Astrocyte of the hippocampus (primary cell): ENCODE results near the gene DOK4.

Experiments used
- DNase-seq: peaks from one replicate; pipeline ENCODE4 v3.0.0; 2011; ENCODE audit warnings: low read depth, low spot score

The DOK4 gene

DNA sequence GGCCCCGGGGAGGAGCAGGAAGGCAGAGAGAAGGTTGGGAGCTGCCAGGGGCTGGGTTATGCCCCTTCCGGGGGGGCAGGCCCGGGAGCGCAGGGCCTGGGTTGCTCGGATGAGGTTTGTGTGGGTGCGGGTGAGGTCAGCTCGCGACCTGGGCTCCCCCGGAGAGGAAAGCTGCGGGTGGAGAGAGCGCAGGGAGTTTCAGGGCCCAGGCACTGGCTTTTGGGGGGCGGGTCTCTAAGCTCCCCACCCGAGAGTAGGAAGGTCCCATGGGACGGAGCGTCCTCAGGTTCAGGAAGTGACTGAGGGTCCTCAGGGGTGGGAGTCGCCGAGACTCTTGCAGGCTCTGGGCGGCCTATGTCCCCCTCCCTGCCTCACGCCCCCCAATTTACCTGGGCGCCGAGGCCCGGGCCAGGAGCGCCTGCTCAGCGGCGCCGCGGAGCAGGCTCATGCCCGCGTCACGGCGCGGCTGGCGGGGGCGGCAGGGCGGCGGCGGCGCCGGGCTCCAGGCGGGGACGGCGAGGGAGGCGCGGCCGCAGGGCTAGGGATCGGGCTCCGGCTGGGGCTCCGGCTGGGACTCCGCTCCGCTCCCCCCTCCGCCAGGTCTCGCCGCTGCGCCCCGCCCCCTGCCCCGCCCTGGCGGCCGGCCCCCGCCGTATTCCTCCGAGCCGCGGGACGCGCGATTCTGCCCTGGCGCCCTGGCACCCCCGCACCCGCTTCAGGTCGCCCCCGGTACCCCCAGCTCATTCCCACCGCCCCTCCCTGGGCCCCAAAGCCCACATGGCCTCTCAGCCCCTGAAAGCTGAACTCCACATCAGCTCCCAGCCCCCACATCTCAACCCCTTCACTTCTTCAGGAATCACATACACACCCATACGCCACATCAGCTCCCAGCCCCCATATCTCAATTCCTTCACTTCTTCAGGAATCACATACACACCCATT is at the start of gene DOK4:
DOK4 (minus strand) TSS at position 578 of the 942 bp plus-strand sequence. CDS start 6,986 bp downstream, outside the sequence.
- peak; percentile 90 for DNase-seq

DNA sequence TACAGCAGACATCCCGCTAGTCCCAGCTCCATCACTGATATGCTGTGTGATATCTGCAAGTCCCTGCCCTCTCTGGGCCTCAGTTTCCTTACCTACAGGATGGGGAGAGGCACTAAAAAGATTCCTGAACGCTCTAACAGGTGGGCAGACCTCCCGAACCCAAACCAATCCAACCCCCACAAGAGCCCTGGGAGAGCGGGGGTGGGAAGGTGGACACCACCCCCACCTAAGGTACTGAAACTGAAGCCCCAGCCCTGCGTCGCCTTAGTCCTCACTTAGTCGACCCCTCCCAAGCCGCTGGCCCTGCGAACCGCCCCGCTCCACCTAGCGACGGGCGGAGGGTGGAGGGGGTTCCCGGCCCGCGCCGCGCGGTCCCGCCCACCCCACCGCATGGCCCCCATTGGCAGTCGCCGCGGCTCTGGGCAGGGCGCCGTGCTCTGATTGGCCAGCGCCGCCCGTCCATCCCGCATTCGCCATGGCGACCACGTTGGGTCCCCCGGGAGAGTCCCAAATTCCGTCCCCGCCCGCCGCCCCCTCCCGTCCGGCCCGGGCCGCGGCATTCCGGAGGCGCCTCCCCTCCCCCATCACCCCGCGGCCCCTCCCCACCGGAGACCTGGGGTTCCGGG is 49.5 kb upstream of the DOK4 start:
- DNase-seq: peak; percentile 98

DNA sequence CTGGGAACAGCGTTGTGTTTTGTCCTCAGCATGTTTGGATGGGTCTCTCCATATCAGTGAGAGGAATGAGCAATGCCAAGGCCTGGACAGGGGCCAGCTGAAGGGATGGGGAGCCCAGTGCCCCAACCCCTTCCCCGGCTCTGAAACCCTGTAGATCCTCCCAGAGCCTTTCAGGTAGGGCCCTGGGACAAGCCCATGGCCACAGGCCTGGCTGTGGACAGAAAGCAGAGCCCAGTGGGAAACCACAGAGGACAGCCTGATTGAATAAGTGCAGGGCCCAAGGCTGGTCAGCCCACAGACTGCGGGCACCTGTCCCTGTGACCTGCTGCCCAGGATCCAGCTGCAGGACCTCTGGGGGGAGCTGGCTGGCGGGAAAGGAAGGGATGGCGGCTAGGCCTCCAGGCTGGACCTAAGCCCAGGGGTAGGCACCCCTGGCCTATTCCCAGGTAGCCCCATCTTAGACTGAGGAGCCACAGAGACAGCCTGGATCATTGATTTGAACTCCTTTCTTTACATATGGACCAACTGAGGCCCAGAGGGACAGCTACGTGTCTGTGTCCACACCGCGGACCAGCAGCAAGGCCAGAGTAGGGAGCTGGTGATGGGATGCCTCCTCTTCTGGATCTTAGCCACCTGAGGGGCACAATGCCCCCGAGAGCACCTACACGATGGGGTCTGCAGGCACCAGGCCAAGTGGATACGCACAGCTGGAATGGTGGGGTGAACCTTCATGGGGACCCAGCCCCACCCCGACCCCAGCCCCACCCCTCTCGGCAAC is 48.8 kb upstream of the DOK4 start:
- no peak for DNase-seq

DNA sequence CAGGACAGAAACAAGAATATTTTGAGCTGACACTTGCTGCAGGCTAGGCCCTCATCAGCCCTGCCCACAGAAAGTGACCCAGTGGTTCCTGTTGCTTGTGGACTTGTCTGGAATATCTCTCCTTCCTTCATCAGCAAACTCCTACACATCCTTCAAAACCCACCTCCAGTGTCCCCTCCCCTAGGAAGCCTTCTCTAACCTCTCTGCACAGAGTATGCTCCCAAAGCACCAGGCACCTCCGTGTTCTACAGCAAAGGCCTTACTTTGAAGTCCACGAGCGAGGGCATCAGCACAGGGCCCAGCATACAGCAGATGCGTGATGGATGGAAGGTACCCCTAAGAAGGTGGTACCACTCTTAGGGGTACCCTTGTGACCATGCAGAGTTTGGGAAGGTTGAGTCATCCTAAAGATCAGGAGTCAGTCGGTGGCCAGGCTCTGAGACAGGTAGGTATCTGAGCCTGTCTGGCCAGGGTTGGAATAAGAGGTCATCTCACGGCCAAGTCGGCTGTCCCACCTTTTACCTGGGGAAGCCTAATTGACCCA is 48.1 kb upstream of the DOK4 start:
- DNase-seq: no peak

DNA sequence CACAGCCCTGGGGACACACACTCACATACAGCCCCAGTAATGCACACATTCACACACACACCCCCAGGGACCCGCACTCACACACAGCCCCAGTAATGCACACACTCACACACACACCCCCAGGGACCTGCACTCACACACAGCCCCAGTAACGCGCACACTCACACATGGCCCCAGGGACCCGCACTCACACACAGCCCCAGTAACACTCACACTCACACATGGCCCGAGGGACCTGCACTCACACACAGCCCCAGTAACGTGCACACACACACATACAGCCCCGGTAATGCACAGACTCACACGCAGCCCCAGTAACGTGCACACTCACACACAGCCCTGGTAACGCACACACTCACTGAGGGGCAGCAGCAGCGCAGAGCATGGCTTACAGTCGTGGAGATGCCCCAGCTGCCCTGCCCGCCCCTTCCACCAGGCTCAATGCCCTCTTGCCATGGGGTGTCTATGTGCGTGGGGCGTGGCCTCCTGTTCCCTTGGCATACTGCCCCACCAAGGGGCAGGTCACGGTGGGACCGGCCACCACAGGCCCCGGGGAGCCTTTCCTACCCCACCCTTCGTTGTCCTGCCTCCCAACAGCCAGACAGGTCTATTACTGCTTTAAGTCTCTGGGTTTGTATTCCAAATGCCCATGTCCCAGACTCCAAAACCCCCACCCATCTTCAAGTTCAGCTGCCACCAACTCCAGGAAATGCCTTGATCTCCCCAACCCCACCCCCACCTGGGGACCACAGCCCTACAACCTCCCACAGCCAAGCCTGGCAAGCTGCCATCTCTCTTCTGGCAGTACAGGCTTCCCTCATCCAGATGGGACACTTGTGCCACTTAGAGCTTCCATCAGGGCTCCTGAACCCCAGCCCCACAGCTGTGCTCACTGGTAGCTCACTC is 47.4 kb upstream of the DOK4 start:
- no peak for DNase-seq

DNA sequence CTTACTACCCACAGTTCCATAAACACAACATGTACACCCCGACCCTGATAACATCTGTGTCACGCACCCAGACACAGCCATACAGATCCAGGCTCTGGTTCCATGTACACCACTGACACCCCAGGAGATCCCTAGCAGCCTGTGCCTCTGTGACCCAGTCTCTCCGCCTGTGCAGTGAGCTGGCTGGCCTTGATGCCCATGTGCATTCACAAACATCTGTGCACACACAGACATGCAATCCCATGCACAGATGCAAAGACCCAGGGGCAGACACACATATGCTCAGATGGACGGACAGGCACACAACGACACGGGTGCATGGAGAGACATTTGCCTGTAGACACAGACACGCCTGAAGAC is 46.0 kb upstream of the DOK4 start:
- DNase-seq: no peak

DNA sequence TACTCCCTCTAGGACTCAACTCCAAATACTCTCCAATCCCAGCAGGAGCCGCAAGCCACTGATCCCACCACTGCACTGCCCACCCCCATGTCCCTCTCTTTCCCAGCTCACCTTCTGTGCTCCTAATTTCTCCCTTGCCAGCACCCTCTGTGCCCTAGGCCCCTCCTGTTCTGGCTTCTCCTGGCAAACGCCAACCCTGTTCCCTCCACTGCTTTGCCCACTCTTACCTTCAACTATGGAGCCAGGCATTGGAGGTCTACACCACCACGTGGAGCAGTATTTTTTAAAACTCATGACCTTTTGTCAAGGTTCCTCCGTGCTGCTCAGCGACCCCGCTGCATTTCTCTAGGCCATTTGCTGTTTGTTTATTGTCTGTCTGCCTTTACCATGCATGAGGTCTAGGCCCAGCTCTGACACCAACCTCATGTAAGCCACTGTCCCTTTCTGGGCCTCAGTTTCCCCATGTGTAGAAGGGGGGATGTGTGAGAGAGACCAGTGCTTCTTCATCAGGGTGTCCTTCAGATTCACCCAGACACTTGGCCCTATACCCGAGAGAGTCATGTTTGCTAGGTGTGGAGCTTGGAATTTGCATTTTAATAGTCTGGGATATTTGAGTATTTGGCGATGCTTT is 45.5 kb upstream of the DOK4 start:
- DNase-seq: no peak

DNA sequence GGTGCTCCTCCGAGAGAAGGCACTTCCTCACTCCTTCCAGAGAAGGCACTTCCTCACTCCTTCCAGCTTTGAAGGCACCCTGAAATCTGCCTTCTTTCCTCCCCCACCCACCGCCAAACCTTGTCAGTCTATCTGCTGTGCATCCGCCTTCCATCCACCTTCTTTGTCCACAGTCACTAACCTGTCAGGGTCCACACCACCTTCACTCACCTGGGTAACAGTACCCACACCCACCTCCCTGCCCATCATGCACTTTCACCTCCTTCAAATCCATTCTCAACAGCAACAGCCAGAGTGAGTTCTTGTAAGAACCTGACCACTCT is 44.9 kb upstream of the DOK4 start:
- no peak for DNase-seq

DNA sequence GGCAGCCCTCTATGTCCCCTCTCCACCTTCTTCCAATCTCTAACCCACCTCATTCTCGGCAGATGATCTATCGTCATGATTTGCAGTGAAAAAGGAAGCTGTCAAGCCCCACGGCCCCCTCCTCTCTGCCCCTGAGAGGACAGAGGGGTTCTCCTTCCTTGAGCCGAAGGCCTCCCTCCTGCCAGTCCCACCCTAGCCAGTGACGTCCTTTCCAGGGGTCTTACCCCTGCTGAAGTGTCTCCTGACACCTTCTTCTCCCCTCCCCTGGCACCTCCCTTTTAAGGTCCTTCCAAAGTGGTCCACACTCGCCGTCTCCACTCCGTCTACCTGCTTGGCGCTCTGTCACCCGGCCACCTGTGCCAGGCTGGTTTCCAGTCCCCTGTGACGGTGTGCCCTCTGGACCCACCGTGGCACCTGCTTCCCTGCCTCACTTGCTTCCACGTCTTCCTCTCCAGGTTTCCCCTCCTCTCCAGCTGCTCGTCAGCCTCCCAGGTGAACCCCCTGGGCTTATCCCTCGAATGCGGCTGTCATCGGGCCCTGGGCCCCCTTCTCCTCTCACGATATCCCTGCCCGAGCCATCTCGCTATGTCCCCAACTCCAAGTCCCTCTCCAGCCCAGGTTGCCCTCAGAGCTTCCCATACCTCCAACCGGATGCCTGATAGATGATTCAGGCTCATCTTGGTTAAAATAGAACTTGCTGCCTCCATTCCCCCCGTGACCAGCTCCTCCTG is 44.4 kb upstream of the DOK4 start:
- DNase-seq: no peak

DNA sequence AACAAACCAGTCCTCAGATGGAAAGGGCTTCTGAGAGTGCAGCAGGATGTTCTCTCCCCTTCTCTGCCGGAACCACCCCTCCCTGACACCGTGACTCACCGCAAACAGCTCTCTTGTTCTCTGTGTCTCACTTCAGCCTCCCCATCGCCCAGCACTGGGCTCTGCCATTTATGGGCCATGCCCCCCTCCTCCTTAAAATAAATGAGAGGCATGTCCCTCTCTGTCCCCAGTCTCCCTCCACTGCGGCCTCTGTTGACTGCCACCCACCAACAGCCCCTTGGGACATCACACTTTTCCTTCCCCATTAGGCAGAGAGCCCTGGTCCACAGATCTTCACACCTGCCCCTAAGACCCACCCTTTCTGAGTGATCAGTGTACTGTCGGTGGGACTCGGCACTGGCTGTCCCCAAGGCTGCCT is 43.8 kb upstream of the DOK4 start:
- peak; percentile 80 for DNase-seq

DNA sequence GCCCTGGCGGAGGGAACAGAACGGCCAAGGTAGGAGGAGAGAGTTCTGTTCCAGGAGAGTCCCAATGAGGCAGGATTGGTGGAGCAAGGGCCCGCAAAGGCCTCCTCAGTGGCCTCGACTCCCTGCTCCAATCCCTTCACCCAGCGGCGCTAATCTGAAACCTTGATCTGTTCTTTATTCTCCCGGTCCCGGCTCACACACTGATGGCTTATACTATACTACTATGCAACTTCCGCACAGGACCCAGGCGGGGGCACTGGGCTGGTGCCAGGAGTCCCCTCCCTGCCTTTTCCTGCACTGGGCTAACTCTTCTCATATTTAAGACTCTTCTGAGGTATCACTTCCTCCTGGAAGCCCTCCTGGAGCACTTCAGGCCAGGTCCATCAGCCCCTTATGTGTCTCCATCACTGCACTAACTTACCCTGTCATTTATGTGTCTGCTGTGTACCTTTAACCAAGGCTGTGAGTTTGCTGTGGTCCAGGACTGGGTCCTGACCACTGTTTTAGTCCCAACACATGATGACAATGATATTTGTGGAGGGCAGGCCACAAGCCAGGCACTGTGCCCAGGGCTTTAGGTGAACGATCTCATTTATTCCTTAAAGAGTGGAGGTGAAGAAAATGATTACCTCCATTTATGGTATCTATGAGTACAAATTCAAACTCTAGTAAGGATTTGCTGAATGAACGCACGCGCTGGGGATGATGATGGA is 43.3 kb upstream of the DOK4 start:
- DNase-seq: no peak

DNA sequence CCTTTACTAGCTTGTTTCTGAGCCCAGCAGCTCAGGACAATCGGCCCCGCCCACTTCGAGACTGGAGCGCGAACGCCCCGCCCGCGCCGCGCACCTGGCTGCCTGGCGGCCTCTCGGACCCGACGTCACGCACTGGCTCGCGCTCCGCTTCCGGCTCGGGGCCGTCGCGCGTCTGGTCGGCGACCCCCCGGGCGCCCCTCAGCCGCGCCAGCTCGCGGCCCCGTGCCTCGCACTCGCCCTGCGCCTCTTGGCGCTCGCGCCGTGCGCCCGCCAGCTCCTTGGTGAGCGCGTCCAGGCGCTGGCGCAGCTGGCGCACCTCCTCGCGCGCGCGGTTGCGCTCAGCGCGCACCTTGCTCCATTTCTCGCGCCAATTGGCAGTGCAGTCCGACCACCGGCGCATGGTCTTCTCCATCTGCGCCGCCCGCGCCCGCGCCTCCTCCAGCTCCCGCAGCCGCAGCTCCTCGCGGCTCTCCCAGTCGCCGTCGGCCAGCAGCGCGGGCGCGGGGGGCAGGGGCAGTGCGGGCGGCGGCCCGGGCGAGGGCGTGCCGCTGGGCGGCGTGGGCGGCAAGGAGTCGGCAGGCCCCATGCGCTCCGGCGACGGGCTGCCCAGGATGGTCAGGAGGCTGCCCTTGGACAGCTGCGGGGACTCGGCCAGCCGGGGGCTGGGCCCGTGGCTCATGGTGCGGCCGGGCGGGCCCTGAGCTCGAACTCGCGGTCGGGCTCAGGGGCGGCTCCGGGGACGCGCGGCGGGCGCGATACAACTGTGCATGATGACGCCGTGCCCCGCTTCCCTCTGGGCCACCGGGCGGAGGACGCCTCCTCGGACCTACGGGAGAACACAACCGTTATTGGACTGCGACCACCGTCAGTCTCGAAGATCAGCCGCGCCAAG is 42.5 kb upstream of the DOK4 start:
- peak; percentile 33 for DNase-seq

DNA sequence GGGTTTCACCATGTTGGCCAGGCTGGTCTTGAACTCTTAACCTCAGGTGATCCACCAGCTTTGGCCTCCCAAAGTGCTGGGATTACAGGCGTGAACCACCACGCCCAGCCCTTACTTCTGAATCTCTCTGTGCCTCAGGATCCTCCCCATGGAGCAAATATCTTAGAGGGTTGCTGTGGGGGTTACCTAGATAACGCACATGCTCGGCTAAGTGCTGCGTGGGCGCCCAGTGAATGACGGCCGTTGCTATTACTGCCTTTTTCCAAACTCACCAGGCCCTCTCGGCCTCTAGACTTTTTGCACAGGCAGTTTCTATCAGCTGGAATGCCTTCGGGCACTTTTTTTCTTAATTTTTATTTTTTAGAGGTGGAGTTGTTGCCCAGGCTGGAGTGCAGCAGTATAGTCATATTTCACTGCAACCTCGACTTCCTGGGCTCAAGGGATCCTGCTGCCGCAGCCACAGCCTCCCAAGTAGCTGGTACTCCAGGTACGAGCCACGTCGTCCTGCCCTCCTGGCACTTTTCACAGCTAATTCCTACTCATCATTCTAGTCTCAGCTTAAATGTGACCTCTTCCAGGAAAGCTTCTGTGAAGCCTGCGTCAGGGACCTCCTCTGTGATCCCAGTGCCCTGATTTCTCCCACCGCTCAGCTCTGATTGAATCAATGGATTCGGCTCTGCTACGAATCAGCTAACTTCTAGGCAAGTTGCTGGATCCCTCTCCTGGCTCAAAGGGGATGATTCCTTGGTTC is 41.5 kb upstream of the DOK4 start:
- DNase-seq: no peak

DNA sequence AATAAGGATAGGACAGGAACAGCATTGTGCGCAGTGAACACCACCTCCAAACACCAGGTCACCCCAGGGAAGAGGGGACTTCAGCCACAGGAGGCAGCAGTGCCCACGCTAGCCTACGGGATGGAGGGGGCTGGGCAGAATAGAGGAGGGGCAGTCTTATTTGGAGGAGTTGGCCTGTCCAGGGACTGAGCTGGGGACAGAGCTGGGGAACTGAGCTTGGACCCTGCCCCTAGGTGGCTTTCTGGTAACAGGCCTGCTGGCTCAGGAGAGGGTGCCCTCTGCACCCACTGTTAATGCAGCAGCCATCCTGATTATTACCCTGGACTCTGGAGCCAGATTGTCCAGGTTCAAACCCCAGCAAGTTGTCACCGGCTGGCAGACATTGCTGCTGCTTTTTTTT is 40.7 kb upstream of the DOK4 start:
- no peak for DNase-seq

DNA sequence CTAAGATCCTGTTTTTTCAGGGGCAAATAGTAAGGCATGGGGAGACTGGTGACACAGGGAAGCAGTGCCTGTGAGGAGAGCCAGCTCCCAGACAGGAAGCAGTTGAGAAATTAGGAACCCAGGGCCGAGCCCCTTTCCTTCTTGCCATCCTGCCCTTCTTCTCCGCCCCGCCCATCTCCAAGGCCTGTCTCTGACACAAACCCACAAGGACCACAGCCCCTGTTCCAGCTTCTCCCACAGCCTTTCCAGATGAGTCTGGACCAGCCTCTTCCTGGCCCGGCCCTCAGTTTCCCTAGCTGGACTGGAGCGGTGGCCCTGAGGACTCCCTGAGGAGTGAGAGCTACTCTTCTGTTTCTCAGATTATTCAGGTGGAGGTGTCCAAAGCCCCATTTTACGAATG is 40.2 kb upstream of the DOK4 start:
- DNase-seq: no peak

DNA sequence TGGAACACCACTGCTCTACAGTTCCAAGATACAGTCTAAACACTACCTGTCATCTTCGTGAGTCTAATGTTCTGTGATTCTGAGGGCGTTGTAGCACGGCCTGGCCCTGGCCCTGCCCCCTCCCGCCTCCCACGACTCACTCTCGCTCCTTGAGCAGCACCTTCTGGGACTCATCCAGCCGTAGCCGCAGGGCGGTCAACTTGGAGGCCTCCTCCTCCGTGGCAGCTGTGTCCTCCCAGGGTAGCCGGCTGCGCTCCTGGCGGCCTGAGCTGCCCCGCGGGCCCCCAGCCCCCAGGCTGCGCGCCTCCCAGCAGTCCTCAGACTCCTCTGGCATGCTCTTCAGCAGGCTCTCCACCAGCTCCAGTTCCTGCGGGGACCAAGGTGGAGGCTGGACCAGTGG is 39.5 kb upstream of the DOK4 start:
- DNase-seq: no peak

DNA sequence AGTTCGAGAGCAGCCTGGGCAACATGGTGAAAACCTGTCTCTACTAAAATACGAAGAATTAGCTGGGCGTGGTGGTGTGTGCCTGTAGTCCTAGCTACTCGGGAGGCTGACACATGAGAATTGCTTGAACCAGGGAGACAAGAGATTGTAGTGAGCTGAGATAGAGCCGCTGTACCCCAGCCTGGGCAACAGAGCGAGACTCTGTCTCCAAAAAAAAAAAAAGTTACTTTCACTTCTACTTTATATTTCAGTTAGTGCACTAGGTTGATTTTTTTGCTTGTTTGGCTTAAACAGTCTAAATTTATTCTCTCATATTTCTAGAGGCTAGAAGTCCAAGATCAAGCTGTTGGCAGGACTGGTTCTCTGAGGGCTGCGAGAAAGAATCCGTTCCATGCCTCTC is 36.7 kb upstream of the DOK4 start:
- no peak for DNase-seq
